ENCODE results near the gene MORN1. TPM values are rescaled to one million over a fixed set of nuclear protein-coding genes. Genes with fewer than 3 reads are reported as not detected.

MORN1 gene
- total and polyA plus RNA-seq, 10 donors, result 1.9 to 13.5 (median 6.9) TPM

DNA sequence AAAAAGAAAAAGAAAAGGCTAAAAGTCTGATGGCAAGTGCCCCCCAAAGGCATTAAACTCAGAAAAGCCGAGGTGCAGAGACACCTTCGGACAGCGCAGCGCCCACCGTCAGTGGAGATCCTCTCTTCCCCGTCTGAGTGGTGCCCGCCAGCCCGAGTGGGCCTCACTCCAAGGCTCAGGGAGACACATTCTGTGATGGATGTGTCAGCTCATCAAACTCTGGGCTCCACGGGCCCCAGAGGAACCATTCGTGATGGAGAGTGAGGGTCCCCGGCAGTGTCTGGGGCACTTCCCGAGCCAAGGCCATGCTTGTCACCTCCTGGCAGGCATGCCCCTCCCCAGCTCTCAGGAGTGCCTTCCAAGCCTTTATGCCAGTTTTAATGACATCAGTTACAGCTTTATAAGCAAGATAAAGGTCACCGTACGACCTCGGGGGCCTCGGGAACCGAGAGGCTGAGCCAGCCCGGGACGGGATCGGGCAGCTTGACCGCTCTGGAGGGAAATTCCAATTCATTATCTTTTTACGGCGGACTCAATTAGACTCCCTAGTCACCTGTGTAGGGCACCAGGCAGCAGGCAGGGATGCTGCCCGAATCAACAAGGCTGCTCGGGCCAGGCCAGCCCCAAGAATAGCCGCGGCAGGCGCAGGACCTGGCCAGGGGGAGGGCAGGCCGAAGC lies 49.5 kb downstream of the MORN1 start:
- 89 to 93% (median 89%) methylated on average over 28 to 29 of the region's 29 CpGs for WGBS, 5 donors

DNA sequence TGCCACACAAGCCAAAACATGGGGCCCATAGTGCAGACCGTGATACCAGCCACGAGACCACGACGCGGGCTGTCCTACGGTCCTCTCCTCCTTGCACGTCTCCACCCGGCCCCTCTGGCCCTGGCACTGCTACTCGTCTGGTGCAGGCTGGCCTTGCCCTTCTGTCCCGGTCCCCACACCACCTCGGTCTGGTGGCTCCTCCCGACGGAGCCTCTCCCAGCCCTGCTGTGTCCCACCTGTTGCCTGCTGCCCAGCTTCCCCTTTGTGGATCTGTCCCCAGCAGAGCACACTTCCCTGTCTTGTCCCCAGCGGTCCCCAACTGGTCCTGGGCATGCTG lies 50.5 kb downstream of the MORN1 start:
- intact Hi-C loops (cut with DNase I; ENCODE audit: low total_unique reads), result no loop called here
- Histone ChIP-seq H3K9me3 (no peaks in the 10 kb centered on the region), H3K4me1 (no peaks in the 10 kb centered on the region), H3K27me3 (replicated peaks in 1 of 7) (peaks cover 0 to 18% (median 0%) of the 10 kb centered on the region in 7 donors), H3K36me3 (no peaks in the 10 kb centered on the region), H3K4me3 (no peak overlapping the region), H3K27ac (no peak overlapping the region)
- WGBS, 5 donors, result 92 to 97% (median 93%) methylated on average over 14 of the region's 14 CpGs
- TF ChIP-seq, protein P1, sequence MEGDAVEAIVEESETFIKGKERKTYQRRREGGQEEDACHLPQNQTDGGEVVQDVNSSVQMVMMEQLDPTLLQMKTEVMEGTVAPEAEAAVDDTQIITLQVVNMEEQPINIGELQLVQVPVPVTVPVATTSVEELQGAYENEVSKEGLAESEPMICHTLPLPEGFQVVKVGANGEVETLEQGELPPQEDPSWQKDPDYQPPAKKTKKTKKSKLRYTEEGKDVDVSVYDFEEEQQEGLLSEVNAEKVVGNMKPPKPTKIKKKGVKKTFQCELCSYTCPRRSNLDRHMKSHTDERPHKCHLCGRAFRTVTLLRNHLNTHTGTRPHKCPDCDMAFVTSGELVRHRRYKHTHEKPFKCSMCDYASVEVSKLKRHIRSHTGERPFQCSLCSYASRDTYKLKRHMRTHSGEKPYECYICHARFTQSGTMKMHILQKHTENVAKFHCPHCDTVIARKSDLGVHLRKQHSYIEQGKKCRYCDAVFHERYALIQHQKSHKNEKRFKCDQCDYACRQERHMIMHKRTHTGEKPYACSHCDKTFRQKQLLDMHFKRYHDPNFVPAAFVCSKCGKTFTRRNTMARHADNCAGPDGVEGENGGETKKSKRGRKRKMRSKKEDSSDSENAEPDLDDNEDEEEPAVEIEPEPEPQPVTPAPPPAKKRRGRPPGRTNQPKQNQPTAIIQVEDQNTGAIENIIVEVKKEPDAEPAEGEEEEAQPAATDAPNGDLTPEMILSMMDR (IDR thresholded peaks at IDR 0.05 in 8 of 11, conservative IDR thresholded peaks at IDR 0.05 in 3 of 11), result no peak
- TF ChIP-seq POLR2AphosphoS5 (IDR thresholded peaks at IDR 0.05), result no peak
- TF ChIP-seq POLR2A (IDR thresholded peaks at IDR 0.05), result no peak
- DNase-seq, result no peak

More for the DNA sequence above, 49.5 kb downstream of the MORN1 start:
- peak; percentile 39 for DNase-seq
- peaks cover 0 to 10% (median 0%) of the 10 kb centered on the region in 7 donors for H3K27me3 ChIP-seq (replicated peaks in 1 of 7)
- no peak overlapping the region for H3K27ac ChIP-seq
- intact Hi-C loops (cut with DNase I; ENCODE audit: low total_unique reads), result no loop called here
- H3K36me3 ChIP-seq, result no peaks in the 10 kb centered on the region
- H3K4me3 ChIP-seq, result no peak overlapping the region
- TF ChIP-seq, protein P1 (IDR thresholded peaks at IDR 0.05 in 8 of 11, conservative IDR thresholded peaks at IDR 0.05 in 3 of 11), result no peak
- TF ChIP-seq POLR2AphosphoS5 (IDR thresholded peaks at IDR 0.05), result no peak
- no peak for TF ChIP-seq POLR2A (IDR thresholded peaks at IDR 0.05)
- H3K9me3 ChIP-seq, result no peaks in the 10 kb centered on the region
- no peaks in the 10 kb centered on the region for H3K4me1 ChIP-seq

DNA sequence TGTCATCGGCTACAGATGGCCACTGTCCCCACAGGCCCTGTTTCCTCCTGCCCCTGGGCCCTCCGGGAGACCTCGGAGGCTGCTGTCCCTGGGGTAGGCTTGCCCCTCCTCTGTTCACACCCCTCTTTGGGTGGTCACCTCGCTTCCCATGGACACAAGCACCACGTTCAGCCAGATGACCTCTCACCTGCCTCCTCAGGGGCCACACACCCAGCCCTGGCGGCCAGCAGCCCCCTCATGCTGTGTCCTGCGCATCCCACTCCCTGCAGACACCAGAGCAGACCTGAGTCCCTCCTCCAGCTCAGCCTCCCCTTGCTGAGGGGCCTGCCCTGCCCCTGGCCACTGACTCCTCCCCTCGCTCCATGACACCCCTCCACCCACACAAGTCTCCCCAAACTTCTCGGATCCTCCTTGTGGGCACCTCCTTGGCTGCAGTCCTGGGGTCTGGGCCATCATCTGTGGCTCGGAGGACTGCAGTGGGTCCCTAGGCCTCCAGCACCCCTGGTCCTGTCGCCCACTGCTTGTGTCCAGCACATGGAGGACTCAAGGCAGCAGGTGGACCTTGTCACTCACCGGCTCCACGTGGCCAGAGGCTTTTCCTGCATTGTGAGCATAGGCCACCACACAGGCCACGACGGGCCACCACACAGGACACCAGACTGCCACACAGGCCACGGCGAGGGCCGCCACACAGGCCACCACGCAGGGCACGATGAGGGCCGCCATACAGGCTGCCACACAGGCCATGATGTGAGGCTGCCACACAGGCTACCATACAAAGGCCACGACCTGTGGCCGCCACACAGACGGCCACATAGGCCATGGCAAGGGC lies 51.1 kb downstream of the MORN1 start:
- no peak overlapping the region for H3K27ac ChIP-seq
- no peaks in the 10 kb centered on the region for H3K4me1 ChIP-seq
- WGBS, 5 donors, result 87 to 92% (median 88%) methylated on average over 18 to 24 of the region's 24 CpGs
- intact Hi-C loops (cut with DNase I; ENCODE audit: low total_unique reads), result no loop called here
- H3K36me3 ChIP-seq, result no peaks in the 10 kb centered on the region
- peaks cover 0 to 18% (median 0%) of the 10 kb centered on the region in 7 donors for H3K27me3 ChIP-seq (replicated peaks in 1 of 7)
- no peak for DNase-seq
- no peaks in the 10 kb centered on the region for H3K9me3 ChIP-seq
- no peak overlapping the region for H3K4me3 ChIP-seq
- TF ChIP-seq POLR2AphosphoS5 (IDR thresholded peaks at IDR 0.05), result no peak
- TF ChIP-seq, protein P1 (IDR thresholded peaks at IDR 0.05 in 8 of 11, conservative IDR thresholded peaks at IDR 0.05 in 3 of 11), result no peak
- TF ChIP-seq POLR2A (IDR thresholded peaks at IDR 0.05), result no peak
